ENCODE data around the gene ARID3C.
"Not testable (repeated sequence)": the region's sequence is repeated elsewhere in the genome, so short reads cannot be mapped to it uniquely, and the experiment has no call there.

Gene ARID3C

DNA sequence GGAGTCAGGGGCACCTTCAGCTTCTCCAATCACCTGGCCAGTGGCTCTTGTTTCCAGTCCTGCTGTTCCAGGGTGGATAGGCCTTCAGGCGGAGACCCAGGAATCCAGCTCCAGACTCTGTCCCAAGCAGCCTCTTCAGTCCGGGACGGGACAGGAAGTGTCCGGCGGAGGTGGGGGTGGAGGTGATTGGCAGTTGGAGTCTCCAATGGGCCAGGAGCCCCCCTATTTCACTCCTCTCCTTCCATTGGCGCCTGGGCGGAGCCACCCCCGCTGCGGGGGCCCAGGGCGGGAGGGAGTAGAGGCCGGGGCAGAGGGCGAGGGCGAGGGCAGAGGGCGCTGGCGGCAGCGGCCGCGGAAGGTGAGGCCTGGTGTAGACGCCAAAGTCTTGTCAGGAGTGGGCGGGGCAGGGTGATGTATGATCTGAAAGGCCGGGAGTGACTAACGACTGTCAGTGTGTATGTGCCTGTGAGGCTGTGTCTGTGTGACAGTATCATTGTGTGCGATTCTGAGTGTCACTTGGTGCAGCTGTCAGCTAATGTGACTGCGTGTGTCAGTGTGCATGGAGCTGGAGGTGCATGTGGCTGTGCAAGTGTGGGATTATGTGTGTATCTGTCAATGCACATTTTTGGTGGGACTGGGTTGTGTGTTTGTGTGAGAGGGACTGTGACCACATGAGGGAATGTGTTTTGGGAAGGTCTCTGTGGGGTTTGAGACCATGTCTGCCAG, 23.2 kb upstream of the ARID3C start, which contains the start of gene IL11RA:
Gene IL11RA, plus strand, starts transcription at position 310 of the 726 bp plus-strand sequence. CDS start 3,033 bp downstream, outside the sequence.
- peak; percentile 63 for DNase-seq

DNA sequence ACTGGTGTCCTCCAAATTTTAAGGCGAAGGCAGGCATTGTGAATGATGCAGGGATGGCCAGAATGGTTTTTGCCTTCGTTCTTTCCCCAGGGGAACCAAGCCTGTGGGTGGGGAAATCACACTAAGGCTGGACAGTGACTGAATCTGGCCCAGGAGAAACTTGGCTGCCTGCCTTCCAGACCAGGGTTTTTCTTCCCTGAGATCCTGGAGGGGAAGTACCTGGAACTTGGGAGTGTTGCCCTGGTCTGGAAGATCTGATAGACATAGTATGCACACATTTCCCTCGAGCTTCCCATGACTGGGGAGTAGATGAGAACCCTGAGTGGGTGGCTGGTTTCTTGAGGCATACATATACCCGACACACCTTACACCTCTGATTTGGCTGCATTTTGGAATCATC, 22.5 kb upstream of the ARID3C start:
- no peak for DNase-seq

GRCh38 chr9:34650816-34651215, 21.9 kb upstream of the ARID3C start:
- no peak for DNase-seq

DNA sequence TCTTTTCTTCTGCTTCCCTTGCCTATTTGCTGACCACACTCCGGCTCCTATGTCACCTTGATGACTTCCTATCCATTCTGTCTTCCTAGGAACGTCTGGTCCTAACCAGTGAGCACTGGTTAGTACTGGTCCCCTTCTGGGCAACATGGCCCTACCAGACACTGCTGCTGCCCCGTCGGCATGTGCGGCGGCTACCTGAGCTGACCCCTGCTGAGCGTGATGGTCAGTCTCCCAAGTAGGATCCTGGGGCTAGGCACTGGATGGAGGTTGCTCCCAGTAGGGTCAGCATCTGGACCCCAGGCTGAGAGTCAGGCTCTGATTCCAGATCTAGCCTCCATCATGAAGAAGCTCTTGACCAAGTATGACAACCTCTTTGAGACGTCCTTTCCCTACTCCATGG, 19.8 kb upstream of the ARID3C start:
- DNase-seq, result no peak

- peak; percentile 43 for DNase-seq
These were observed 18.8 kb upstream of the ARID3C start for GRCh38 chr9:34647651-34648050.

- no peak for DNase-seq
These were observed 18.2 kb upstream of the ARID3C start for GRCh38 chr9:34647084-34647403.

DNA sequence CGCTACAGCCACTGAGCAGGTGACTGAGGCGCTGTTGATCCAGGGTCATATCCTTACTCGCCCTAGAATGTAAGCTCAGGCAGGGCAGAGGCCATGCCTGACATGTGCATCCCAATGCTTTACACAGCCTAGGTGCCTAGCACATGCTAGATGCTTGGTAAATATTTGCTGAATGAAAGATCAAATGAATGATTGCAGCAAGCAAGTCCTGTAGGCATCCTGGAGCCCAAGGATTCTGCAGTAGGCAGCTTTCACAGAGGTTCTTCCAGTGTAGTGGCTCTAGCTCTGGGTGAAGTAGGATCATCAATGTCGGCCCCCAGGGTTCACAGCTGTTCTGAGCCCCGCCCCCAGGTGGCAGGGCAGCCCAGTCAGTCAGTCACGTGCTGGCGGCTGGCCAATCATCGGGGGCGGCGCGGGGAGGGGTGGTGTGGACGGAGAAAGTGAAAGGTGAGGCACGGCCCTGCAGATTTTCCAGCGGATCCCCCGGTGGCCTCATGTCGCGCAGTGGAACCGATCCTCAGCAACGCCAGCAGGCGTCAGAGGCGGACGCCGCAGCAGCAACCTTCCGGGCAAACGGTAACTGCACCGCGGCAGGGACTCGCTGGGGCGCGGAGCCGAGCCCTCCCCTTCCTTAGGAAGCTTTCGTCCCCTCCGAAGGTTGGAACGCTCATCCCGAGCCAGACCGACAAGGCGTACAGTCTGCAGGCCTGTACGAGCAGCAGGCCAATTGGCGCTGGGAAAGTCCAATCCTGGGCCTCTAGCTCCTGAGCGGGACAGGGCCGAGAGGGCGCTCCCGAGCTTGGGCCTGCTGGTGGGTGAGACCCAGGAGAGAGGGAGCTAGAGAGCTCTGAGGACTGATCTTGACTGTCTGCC, 17.6 kb upstream of the ARID3C start, which contains the start of gene GALT:
Gene GALT, plus strand, starts transcription at position 465 of the 873 bp plus-strand sequence. Its CDS starts 30 bp downstream, at position 495.
- peak; percentile 97 for DNase-seq

GRCh38 chr9:34644766-34645314, 16.0 kb upstream of the ARID3C start:
- no peak for DNase-seq

- DNase-seq, result no peak
These were observed 13.8 kb upstream of the ARID3C start for GRCh38 chr9:34642679-34643078.

- not testable (repeated sequence) for DNase-seq
These were observed 10.5 kb upstream of the ARID3C start for GRCh38 chr9:34639322-34639721.

- no peak for DNase-seq
These were observed 9.2 kb upstream of the ARID3C start for GRCh38 chr9:34638138-34638445.

DNA sequence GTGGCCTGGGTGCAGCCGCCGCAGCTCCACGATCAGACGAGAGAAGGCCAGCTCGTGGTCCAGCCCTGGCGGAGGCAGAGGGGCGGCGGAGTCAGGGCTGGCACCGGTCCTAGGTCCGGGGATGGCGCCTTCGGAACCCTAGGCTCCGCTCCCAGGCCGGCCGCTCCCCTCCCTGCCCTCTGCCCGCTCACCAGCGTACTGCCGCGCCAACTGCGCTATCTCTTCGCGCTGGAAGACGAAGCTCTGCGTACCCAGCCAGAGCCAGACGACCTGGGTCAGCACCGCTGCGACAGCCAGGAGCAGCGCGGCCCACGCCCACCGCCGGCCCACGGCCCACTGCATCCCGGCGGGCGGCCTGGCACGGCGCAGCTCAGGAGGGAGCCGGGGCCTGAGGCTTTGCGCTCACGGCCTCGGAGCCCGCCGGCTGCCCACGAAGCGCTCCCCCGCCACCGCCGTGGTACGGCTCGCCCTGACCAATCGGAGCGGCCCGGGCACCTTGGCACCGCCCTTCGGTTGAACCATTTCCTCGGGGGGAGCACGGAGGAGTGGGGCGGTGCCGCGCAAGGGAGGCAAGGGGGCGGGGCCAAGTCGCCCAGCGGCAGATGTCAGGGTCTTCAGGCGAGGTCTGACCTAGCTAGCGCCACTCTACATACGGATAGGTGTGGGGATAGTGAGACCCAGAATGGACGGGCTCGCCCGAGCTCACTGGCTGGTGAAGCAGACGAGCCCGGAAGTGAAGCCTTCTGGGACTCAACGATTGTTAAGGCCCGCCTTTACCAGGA, 8.7 kb upstream of the ARID3C start, which contains the start of gene SIGMAR1:
Gene SIGMAR1, minus strand, starts transcription at position 432 of the 782 bp plus-strand sequence. Its CDS starts 90 bp downstream, at position 342.
- peak; percentile 96 for DNase-seq

DNA sequence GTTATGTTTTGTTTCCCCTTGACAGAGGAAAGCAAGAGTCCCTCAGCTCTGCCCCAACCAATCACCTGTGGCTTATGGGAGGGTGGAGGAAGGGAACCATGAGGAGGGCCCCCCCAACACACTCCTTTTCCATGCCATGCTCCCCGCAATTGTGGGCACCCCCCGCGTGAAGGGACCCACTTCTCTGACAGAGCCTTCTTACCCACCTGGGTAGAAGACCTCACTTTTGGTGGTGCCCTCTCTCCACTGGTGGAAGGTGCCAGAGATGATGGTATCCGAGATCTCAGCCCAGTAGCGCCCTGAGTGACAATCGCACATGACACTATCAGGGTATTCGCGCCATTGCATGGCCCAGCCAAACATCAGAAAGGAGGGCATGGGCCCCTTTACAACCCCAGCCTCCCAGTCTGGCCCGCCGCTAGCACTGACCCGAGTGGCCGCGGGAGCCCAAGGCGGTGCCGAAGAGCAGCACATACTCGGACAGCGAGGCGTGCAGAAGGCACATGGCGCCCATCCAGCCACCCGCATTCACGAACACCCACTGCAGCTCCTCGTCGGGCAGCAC, 8.0 kb upstream of the ARID3C start:
- DNase-seq, result peak; percentile 47

- DNase-seq, result no peak
These were observed 6.7 kb upstream of the ARID3C start for GRCh38 chr9:34635556-34635955.

DNA sequence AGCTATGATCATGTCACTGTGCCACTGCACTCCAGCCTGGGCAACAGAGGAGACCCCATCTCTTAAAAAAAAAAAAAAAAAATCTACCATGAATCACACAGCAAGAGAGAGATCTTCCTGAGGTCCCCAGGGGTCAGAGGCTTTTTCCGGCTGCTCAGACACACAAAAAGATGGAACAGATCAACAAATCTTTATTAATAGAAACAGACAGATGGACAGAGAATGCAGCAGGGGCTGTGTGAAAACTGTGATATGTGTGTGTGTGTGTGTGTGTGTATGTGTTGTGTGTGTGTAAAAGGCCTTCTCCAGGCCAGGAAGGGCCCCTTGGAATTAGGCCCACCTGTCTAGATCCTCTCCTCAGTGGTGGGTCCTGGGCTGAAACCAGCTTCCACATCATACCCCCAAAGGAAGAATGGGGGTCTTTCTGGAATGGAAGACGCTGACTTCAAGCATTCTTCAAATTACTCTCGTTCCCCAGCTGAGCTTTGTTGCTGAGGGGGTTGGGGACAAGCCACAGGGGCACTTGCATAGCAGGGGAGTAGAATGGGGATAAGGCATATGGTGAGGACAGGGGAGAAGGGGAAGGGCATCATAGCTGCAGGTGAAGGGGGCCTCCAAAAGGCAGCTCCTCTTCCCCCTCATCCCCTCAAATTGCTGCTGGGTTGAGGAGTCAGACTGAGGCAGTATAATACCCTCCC, 5.8 kb upstream of the ARID3C start:
- no peak for DNase-seq

DNA sequence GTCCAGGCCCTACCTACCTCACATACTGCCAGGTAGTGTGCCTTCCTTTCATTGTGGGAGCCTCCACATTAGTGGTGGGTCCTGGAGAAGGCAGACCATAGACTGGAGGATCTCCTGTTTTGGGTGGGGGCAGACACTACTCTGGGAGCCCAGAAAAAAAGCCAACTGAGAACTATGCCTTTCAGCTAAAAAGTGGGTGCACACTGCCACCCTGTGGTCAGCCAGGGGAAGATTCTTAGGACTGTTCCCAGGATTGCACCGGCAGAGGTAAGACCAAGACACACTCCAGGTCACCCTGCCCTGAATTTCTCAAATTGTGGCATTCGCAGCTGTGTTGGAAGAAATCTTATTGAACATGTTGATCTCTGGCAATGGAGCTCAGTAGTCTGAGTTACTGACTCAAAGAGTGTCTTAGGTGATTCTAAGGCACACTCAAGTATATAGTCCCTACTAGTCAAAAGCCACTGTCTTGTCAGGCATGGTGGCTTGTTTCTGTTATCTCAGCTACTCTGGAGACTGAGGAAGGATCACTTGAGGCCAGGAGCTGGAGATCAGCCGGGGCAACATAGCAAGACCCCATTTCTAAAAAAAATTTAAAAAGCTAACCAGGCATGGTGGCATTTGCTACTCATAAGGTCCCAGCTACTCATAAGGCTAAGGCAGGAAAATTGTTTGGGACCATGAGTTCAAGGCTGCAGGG, 5.1 kb upstream of the ARID3C start:
- peak; percentile 83 for DNase-seq

DNA sequence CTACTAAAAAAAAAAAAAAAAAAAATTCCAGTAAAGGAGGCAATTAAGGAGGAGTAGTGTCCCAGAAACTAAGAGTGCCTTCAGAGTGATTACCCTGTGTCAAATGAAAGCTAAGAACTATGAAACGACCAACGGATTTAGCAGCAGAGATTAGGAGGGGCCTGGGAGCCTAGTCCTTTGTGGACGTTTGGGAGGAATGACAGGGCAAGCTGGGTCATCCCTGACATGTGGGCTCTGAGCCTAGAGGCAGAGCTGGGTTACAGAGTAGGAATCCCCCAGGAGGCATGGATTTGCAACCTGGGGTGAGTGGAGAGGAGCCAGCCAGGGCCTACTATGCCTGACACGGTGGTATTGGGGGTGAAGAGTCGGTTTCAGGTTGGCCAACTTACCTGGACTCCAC, 4.3 kb upstream of the ARID3C start:
- DNase-seq, result no peak

- no peak for DNase-seq
These were observed 1.7 kb upstream of the ARID3C start for GRCh38 chr9:34630402-34631154.

- DNase-seq, result no peak
These were observed 584 bp upstream of the ARID3C start for GRCh38 chr9:34629491-34629808.
